ENCODE data around the gene HK1.

Gene HK1

GRCh38 chr10:69382382-69383117 is 104.3 kb downstream of the HK1 start:
- peak; percentile 69 for DNase-seq (ENCODE audit: low read depth)
- H3K4me3 ChIP-seq (ENCODE audit: low read depth, low read length): no peak overlapping the region
- TF ChIP-seq, protein P1, sequence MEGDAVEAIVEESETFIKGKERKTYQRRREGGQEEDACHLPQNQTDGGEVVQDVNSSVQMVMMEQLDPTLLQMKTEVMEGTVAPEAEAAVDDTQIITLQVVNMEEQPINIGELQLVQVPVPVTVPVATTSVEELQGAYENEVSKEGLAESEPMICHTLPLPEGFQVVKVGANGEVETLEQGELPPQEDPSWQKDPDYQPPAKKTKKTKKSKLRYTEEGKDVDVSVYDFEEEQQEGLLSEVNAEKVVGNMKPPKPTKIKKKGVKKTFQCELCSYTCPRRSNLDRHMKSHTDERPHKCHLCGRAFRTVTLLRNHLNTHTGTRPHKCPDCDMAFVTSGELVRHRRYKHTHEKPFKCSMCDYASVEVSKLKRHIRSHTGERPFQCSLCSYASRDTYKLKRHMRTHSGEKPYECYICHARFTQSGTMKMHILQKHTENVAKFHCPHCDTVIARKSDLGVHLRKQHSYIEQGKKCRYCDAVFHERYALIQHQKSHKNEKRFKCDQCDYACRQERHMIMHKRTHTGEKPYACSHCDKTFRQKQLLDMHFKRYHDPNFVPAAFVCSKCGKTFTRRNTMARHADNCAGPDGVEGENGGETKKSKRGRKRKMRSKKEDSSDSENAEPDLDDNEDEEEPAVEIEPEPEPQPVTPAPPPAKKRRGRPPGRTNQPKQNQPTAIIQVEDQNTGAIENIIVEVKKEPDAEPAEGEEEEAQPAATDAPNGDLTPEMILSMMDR (conservative IDR thresholded peaks at IDR 0.05; ENCODE audit: low read depth, low read length): no peak

- TF ChIP-seq, protein P1 (conservative IDR thresholded peaks at IDR 0.05; ENCODE audit: low read depth, low read length): peak; percentile 42
- peak; percentile 74 for DNase-seq (ENCODE audit: low read depth)
- no peak overlapping the region for H3K4me3 ChIP-seq (ENCODE audit: low read depth, low read length)
Observed at GRCh38 chr10:69383558-69383957, 105.3 kb downstream of the HK1 start.

DNA sequence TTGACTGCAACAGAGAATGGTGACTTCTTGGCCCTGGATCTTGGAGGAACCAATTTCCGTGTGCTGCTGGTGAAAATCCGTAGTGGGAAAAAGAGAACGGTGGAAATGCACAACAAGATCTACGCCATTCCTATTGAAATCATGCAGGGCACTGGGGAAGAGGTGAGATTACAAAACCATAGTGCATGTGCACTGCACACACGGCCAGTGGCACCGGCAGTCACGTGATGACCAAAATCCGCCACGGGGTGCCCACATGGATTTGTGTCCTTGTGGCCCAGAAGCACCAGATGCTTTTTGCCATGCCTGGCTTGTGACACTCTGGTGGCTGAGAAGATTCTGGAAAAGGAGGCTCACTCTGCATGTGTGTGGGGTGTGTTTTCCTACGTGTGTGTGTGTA is 106.0 kb downstream of the HK1 start:
- TF ChIP-seq, protein P1 (conservative IDR thresholded peaks at IDR 0.05; ENCODE audit: low read depth, low read length): no peak
- no peak for DNase-seq (ENCODE audit: low read depth)
- H3K4me3 ChIP-seq (ENCODE audit: low read depth, low read length): no peak overlapping the region

GRCh38 chr10:69385454-69386350 is 107.4 kb downstream of the HK1 start:
- TF ChIP-seq, protein P1 (conservative IDR thresholded peaks at IDR 0.05; ENCODE audit: low read depth, low read length): no peak
- H3K4me3 ChIP-seq (ENCODE audit: low read depth, low read length): no peak overlapping the region
- no peak for DNase-seq (ENCODE audit: low read depth)

DNA sequence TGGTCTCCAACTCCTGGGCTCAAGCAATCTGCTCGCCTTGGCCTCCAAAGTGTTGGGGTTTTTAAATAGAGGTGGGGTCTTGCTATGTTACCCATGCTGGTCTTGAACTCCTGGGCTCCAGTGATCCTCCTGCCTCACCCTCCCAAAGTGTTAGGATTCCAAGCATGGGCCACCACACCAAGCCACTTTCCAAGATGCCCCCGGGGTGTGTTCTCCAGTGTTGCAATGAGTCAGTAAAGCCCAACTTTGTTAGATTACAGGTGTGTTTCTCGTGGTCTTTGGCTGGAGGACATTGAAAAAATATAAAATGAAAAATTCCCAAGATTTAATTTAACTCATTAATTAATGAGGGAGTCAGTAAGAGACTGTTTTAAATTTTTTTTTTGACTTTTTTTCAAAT is 109.2 kb downstream of the HK1 start:
- TF ChIP-seq, protein P1 (conservative IDR thresholded peaks at IDR 0.05; ENCODE audit: low read depth, low read length): no peak
- DNase-seq (ENCODE audit: low read depth): no peak
- H3K4me3 ChIP-seq (ENCODE audit: low read depth, low read length): no peak overlapping the region

- DNase-seq (ENCODE audit: low read depth): no peak
- TF ChIP-seq, protein P1 (conservative IDR thresholded peaks at IDR 0.05; ENCODE audit: low read depth, low read length): no peak
Observed at GRCh38 chr10:69388488-69388887, 110.2 kb downstream of the HK1 start.

More at GRCh38 chr10:69388488-69388887, 110.2 kb downstream of the HK1 start:
- H3K4me3 ChIP-seq (ENCODE audit: low read depth, low read length): no peak overlapping the region

Measured in choroid plexus epithelial cell (primary cell).